GM18499 (cell line): Measurements from ENCODE around the gene GYS1.
"Not testable (repeated sequence)": the region's sequence is repeated elsewhere in the genome, so short reads cannot be mapped to it uniquely, and the experiment has no call there.

Experiments
- ATAC-seq: cut with Tn5 transposase; IDR thresholded peaks from one replicate; pipeline ENCODE4 v1.9.1; 2021; ENCODE audit warnings: moderate number of reproducible peaks; ENCODE audit not compliant: insufficient read depth, unreplicated experiment

GYS1 gene

GRCh38 chr19:48947258-48947542, 45.9 kb downstream of the GYS1 start:
- no peak for ATAC-seq

GRCh38 chr19:48946463-48947257, 46.4 kb downstream of the GYS1 start:
- no peak for ATAC-seq

GRCh38 chr19:48945817-48946216, 47.3 kb downstream of the GYS1 start:
- no peak for ATAC-seq

- ATAC-seq: no peak
These were observed 47.7 kb downstream of the GYS1 start for GRCh38 chr19:48945415-48945814.

- no peak for ATAC-seq
These were observed 50.0 kb downstream of the GYS1 start for GRCh38 chr19:48943081-48943480.

- no peak for ATAC-seq
These were observed 52.2 kb downstream of the GYS1 start for GRCh38 chr19:48940902-48941301.

- ATAC-seq: no peak
These were observed 54.9 kb downstream of the GYS1 start for GRCh38 chr19:48938256-48938655.

- ATAC-seq: no peak
These were observed 57.2 kb downstream of the GYS1 start for GRCh38 chr19:48935864-48936263.

- ATAC-seq: no peak
These were observed 58.3 kb downstream of the GYS1 start for GRCh38 chr19:48934837-48935236.

GRCh38 chr19:48933382-48933932, 59.7 kb downstream of the GYS1 start, which contains the start of gene DHDH:
DHDH (plus strand) TSS chr19:48933699; CDS start chr19:48933722, 23 bp downstream.
- no peak for ATAC-seq

GRCh38 chr19:48928164-48929025, 64.7 kb downstream of the GYS1 start:
- ATAC-seq: no peak

GRCh38 chr19:48927692-48928091, 65.4 kb downstream of the GYS1 start:
- not testable (repeated sequence) for ATAC-seq

- no peak for ATAC-seq
These were observed 66.2 kb downstream of the GYS1 start for GRCh38 chr19:48926909-48927308.

GRCh38 chr19:48925890-48926289, 67.2 kb downstream of the GYS1 start:
- not testable (repeated sequence) for ATAC-seq

GRCh38 chr19:48925240-48925843, 67.8 kb downstream of the GYS1 start:
- no peak for ATAC-seq

- no peak for ATAC-seq
These were observed 70.3 kb downstream of the GYS1 start for GRCh38 chr19:48922548-48923490.

GRCh38 chr19:48921721-48922500, 71.2 kb downstream of the GYS1 start:
- no peak for ATAC-seq

GRCh38 chr19:48920949-48921348, 72.2 kb downstream of the GYS1 start:
- ATAC-seq: no peak

GRCh38 chr19:48919271-48919670, 73.8 kb downstream of the GYS1 start:
- ATAC-seq: not testable (repeated sequence)
